Prostate gland (tissue), 2 donors: ENCODE data around the gene C2orf49.

Experiments used
- CTCF ChIP-seq, 4 experiments: fragments of 200-600 bp in 2 of 4; fragments of 450-650 bp in 2 of 4; sonication (generic) in 2 of 4; IDR thresholded peaks; 1 replicate in 3 of 4; 2 replicates in 1 of 4; pipeline ENCODE4 v1.5.1; 2016 to 2019; ENCODE audit warnings: antibody characterized with exemption in 4 of 4, mild to moderate bottlenecking in 2 of 4, moderate library complexity in 2 of 4
- POLR2A ChIP-seq: fragments of 450-650 bp; IDR thresholded peaks from one replicate; pipeline ENCODE4 v1.6.1; 2016; ENCODE audit warnings: antibody characterized with exemption, mild to moderate bottlenecking
- POLR2AphosphoS5 ChIP-seq: sonication (generic); formaldehyde crosslinking; IDR thresholded peaks from one replicate; pipeline ENCODE4 v1.6.1; 2017; ENCODE audit warnings: antibody characterized with exemption

- TF ChIP-seq CTCF (IDR thresholded peaks at IDR 0.05) (no peak), POLR2A (no peak), POLR2AphosphoS5 (peak; percentile 81)
Observed at GRCh38 chr2:105388971-105389381, 51.6 kb downstream of the C2orf49 start.
